CD4-positive, alpha-beta T cell treated with Interleukin-15 for 4 hours (primary cell): ENCODE measurements around the gene ABCC4.

ENCODE experiments used
- DNase-seq: peaks from one replicate; pipeline ENCODE4 v3.0.0-alpha.2; 2020; ENCODE audit warnings: low spot score

The ABCC4 gene

GRCh38 chr13:95050800-95051615 lies 250.2 kb downstream of the ABCC4 start:
- DNase-seq, result no peak

- DNase-seq, result no peak
Measured at GRCh38 chr13:95049772-95050171, 251.5 kb downstream of the ABCC4 start.

GRCh38 chr13:95044452-95045205 lies 256.6 kb downstream of the ABCC4 start:
- no peak for DNase-seq

- DNase-seq, result no peak
Measured at GRCh38 chr13:95039415-95039814, 261.8 kb downstream of the ABCC4 start.

GRCh38 chr13:95038949-95039348 lies 262.3 kb downstream of the ABCC4 start:
- no peak for DNase-seq

DNA sequence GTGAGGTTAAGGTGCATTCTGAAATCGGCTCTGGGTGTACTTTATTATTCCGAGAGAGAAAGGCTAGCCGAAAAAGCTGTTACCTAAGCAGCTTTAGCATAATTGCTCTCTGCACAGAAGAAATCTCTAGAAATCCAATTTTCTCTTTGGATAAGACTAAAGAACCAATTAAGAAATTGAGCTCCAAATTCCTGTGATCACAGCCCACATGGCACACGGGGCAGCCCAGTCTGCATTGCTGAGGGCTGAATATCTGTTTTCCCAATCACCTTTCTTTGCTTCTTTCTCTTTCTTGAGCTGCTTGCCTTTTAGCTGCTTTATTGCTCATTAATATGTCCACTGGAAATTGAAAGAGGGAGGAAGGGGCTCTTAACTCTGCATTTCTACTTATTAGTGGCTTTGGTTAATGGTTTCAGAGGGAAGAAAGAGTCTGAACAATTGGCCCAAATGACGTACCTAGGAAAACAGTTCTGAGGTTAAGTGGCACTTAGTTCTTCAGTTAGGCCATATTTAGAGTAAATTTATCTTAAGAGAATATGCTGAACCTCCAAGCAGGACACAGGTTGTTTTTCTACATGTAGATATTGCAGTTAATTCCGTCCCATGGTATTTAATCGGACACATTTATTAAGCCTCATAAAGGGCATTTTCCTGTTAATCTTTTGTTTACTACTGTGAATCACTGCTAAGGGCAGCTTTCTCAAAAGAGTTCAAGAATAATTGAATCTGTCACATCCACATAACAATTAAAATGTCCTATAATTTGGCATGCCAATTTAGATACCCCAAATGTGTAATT lies 265.7 kb downstream of the ABCC4 start:
- DNase-seq, result no peak

- no peak for DNase-seq
Measured at GRCh38 chr13:95033890-95034289, 267.4 kb downstream of the ABCC4 start.

- DNase-seq, result no peak
Measured at GRCh38 chr13:95032121-95032520, 269.1 kb downstream of the ABCC4 start.

DNA sequence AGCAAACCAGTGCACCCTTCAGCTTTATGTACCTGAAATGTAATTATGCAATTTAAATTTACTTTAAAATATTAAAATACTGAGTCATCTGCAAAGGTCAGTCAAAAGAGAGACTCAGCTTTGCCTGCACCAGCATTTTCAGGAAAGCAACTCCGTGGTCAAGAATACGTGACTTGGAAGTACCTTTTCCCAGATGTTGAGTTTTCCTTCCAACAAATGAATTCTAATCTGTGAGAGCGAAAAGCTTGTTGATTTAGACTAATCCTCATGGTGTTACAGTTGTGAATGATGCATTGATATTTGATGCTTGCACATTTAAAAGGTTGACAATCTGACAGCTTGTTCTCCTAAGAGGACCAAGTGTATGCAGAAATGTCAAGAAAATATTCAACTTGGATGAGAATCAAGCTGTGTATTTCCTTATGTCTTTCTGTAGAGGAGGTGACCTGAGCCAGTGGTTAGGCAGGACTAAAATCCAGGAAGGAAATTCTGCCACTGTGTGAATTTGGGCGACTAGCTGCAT lies 270.4 kb downstream of the ABCC4 start:
- no peak for DNase-seq

GRCh38 chr13:95027638-95028037 lies 273.6 kb downstream of the ABCC4 start:
- no peak for DNase-seq

GRCh38 chr13:95025116-95025515 lies 276.1 kb downstream of the ABCC4 start:
- DNase-seq, result no peak

DNA sequence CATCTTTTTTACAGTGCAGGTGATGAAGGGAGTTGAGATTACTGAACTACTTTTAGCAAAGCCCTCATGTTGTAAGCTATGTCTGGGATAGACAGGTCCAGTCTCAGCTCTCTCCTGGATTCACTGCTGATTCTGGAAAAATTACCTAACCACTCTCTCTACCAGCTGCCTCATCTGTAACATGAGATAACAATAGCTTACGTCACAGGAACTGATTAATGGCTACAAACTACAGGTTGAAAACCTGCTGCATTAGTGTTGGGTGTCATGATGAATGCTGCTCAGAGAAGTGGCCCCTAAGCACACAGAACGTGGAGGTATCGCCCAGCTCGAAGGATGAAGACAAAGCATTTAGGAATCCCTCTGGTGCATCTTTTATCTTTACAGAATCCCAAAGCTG lies 277.8 kb downstream of the ABCC4 start:
- DNase-seq, result no peak

DNA sequence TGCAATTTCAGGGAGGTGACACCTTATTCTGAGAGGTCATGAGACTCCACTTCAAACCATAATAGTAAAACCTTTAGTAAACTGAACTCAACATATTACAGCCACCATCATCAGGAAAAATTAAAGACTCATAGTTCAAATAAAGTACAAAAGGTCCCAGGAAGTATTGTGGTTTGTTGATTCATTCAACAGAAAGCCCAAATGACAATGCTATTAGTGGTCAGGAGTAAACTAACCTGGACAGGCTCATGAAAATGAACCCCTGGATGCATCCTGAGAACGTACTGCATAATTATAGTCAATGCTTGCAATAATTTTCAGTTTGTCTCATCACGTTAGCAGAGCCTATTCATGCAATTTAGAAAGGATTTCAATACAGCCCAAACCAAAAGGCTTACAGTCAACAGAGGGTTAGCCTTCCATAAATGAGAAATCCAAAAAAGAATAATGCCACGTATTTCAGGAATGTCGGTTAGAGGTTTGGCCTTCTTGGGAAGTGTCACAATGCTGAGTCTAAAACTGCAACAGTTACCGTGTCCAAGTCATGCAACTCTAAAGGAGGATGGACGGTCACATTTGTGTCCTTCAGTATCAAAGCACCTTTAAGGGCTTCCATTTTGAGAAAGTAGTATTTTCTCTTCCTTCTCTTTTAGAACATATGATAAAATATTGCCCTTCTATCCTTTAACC lies 280.8 kb downstream of the ABCC4 start:
- DNase-seq, result no peak

DNA sequence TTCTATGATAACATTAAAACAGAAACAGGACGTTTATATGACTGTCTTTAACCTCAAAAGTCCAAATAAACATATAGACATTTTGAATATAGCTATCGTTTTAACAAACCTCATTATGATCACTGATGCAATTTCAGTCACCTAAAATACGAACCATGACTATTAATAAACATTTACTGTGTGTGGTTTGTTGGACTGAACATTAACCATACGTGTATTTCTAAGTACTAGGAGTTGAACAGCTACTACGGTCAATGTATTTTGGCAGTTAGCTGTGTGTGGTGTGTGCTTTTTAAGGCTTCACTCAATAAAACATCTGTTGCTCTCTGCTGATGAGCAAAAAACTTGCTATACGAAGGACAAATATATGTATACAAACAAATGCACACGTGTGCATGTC lies 281.4 kb downstream of the ABCC4 start:
- no peak for DNase-seq

DNA sequence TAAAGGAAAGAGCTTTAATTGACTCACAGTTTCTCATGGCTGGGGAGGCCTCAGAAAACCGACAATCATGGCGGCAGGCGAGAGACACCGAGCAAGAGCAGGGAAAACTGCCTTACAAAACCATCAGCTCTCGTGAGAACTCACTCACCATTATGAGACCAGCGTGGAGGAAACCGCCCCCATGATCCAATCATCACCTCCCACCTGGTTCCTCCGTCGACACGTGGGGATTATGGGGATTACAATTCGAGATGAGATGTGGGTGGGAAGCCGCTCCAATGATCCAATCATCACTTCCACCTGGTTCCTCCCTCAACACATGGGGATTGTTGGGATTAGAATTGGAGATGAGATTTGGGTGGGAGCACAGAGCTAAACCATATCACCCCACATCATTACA lies 293.9 kb downstream of the ABCC4 start:
- no peak for DNase-seq

DNA sequence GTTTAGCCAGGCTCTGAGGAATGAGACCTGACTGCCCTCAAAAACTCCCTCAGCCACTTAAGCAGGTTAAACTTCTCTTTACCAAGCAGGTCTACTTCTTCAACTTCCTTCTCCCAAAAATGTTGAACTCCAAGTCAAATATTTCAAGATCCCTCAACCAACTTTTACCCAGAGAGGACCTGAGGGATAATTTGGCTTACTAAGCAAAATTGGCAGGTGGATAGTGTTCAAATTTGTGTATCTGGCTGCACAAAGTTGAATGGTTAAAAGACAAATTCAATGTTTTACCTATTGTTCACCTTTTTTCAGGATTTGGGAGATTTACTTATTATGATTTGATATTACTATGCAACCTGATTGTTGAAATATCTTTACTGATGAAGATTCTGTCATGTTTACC lies 296.0 kb downstream of the ABCC4 start:
- no peak for DNase-seq

GRCh38 chr13:95003019-95003813 lies 298.0 kb downstream of the ABCC4 start:
- DNase-seq, result no peak

DNA sequence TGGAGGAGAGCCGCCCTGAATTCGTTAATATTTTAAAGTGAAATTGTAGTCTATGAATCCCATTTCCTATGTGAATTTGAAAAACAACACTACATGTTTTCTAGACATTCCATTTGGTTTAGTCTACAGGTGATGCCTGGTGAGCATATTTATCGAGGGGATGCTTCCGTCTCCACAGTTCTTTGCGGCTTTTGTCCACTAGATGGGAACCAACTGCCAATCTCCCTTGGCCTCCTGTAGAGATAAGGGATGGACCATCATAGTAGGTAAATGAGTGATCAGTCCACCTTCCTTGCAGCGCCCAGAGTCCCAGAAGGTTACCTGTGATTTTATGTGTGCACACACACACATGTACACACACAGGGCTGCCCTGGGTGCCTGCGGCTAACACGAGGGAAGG lies 299.1 kb downstream of the ABCC4 start:
- no peak for DNase-seq

- no peak for DNase-seq
Measured at GRCh38 chr13:94999871-95000270, 301.4 kb downstream of the ABCC4 start.

GRCh38 chr13:94997126-94997525 lies 304.1 kb downstream of the ABCC4 start:
- DNase-seq, result no peak

DNA sequence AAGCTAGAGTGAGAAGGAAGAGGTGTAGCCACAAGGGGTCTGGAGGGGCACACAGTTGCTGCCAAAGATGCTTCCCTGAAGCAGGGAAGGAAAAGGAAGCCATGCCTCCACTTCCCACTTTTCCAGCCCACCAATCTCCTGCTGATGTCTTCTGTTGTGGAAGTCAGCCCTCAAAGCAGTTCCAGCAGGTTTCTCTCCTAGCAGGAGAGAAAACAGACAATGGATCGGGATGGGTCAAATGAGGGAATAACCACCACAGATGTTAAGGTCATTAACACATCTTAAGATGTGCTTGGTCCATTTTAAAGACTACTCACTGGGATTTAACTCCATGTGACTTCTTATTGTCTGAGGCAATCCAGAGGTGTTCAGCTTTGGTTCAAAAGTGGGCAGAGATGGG lies 304.8 kb downstream of the ABCC4 start:
- DNase-seq, result no peak
